OCI-LY1 (cell line): Measurements from ENCODE around the gene ZNF688.

Source experiments
- EZH2 ChIP-seq: fragments of 200-600 bp; sonication (generic), shearing (Covaris generic); IDR thresholded peaks from 2 replicates; pipeline ENCODE4 v1.8.0; 2017; ENCODE audit warnings: borderline replicate concordance, mixed run types, mild to moderate bottlenecking, antibody characterized with exemption, low read length, moderate library complexity, mixed read lengths
- TF ChIP-seq, protein P1 (sequence below): fragments of 200-600 bp; sonication (generic), shearing (Covaris generic); IDR thresholded peaks from 2 replicates; pipeline ENCODE4 v1.5.1; 2017; ENCODE audit warnings: mild to moderate bottlenecking, antibody characterized with exemption, low read length, moderate library complexity, mixed read lengths

DNA sequence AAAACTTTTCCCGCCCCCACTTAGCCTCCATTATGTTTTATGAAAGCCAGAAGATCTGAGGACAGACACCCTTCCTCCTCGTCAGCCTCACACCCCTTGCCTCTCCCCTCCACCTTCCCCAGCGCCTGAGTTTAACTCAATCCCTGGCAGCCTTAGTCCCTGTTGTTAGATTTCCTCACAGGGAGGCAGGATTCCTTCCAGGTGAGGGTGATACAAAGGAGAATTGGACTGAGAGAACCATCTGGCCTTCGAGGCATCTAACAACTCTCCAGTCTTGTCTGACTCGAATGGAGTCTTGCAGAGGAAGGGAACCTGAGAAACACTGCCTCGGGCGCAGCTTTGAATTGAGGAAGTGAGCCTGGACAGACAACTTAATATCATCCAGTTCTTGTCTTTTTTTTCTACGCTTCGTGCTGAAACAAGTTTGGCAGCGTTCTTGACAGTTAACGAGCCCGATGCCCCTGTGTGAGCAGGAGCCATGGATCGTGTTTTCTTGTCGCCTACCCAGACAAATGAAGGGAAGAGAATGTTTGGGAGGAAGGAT is 43.8 kb downstream of the ZNF688 start:
- TF ChIP-seq, protein P1, sequence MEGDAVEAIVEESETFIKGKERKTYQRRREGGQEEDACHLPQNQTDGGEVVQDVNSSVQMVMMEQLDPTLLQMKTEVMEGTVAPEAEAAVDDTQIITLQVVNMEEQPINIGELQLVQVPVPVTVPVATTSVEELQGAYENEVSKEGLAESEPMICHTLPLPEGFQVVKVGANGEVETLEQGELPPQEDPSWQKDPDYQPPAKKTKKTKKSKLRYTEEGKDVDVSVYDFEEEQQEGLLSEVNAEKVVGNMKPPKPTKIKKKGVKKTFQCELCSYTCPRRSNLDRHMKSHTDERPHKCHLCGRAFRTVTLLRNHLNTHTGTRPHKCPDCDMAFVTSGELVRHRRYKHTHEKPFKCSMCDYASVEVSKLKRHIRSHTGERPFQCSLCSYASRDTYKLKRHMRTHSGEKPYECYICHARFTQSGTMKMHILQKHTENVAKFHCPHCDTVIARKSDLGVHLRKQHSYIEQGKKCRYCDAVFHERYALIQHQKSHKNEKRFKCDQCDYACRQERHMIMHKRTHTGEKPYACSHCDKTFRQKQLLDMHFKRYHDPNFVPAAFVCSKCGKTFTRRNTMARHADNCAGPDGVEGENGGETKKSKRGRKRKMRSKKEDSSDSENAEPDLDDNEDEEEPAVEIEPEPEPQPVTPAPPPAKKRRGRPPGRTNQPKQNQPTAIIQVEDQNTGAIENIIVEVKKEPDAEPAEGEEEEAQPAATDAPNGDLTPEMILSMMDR: no peak
- no peak for TF ChIP-seq EZH2
